ENCODE data around the gene BLM. TPM values are rescaled to one million over a fixed set of nuclear protein-coding genes. Genes with fewer than 3 reads are reported as not detected.

The BLM gene
- total and polyA plus RNA-seq, 10 of the 15 experiments (the other 5 are each of a cell fraction or from before 2014, with no cell fraction given) = 23.0 to 68.4 (median 43.9) TPM

DNA sequence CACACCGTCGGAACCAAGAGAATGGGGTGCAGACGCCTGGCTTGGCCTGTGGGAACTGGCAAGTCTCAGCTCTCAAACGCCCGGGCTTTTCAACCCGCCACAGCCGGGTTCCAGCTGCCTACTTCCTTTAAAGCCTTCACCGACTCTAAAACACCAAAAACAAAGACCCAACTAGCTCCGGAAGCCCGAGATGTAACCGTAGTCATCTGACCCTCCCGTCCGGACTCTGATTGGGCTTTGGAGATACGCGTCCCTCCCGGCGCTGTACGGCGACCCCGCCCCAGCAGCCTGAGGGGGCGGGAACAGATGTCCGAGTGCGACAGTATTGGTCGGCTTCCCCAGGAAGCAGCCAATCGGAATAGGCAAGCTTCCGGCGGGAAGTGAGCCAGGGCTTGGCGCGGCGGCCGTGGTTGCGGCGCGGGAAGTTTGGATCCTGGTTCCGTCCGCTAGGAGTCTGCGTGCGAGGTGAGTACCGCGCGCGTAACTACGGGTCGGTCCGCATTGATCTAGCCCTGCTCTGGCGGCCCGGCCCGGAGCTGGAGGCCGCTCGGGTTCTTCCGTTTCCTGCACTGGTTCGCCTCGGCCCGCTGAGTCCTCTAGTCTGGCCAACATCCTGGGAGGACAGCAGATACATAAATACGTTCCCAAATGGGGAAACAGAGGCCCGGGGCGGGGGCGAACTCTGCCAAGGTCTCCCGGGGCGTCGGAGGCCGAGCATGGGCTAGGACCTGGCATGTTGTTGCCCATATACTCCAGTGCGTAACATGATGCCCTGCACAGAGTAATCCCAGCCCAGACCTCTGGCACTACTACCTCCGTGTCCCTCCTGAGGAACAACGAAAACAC, at the start of gene BLM (continued):
- TF ChIP-seq, protein P1, sequence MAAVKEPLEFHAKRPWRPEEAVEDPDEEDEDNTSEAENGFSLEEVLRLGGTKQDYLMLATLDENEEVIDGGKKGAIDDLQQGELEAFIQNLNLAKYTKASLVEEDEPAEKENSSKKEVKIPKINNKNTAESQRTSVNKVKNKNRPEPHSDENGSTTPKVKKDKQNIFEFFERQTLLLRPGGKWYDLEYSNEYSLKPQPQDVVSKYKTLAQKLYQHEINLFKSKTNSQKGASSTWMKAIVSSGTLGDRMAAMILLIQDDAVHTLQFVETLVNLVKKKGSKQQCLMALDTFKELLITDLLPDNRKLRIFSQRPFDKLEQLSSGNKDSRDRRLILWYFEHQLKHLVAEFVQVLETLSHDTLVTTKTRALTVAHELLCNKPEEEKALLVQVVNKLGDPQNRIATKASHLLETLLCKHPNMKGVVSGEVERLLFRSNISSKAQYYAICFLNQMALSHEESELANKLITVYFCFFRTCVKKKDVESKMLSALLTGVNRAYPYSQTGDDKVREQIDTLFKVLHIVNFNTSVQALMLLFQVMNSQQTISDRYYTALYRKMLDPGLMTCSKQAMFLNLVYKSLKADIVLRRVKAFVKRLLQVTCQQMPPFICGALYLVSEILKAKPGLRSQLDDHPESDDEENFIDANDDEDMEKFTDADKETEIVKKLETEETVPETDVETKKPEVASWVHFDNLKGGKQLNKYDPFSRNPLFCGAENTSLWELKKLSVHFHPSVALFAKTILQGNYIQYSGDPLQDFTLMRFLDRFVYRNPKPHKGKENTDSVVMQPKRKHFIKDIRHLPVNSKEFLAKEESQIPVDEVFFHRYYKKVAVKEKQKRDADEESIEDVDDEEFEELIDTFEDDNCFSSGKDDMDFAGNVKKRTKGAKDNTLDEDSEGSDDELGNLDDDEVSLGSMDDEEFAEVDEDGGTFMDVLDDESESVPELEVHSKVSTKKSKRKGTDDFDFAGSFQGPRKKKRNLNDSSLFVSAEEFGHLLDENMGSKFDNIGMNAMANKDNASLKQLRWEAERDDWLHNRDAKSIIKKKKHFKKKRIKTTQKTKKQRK (IDR thresholded peaks at IDR 0.05; ENCODE audit: low read depth, low read length) = no peak
- TF ChIP-seq TCF7 (IDR thresholded peaks at IDR 0.05; ENCODE audit: borderline replicate concordance) (no peak), SUZ12 (IDR thresholded peaks at IDR 0.05; ENCODE audit: unreplicated experiment) (no peak), SREBF2 (IDR thresholded peaks at IDR 0.05; ENCODE audit: low read length) (no peak), TARDBP (IDR thresholded peaks at IDR 0.05; ENCODE audit: borderline replicate concordance) (no peak), TCF12 (IDR thresholded peaks at IDR 0.05; ENCODE audit: low read depth, low read length) (no peak; the same call in 1 of the 2 replicates), SMARCA5 (IDR thresholded peaks at IDR 0.05) (0 out of 2 replicates have a peak, but pooled peaks have one; percentile 17), TBL1XR1 (IDR thresholded peaks at IDR 0.05; ENCODE audit: low read depth, low read length) (no peak), POLR2A (IDR thresholded peaks at IDR 0.05; ENCODE audit: low read depth, low read length) (peak; percentile 85), BCL11A (IDR thresholded peaks at IDR 0.05; ENCODE audit: low read depth, low read length) (no peak), CBFB (IDR thresholded peaks at IDR 0.05; ENCODE audit: low read depth) (0 out of 2 replicates have a peak, but pooled peaks have one; percentile 24), MXI1 (IDR thresholded peaks at IDR 0.05; ENCODE audit: low read depth, low read length) (peak; percentile 98), HCFC1 (IDR thresholded peaks at IDR 0.05; ENCODE audit: low read length) (0 out of 2 replicates have a peak, but pooled peaks have one; percentile 10), PAX5 (IDR thresholded peaks at IDR 0.05; ENCODE audit: borderline replicate concordance, low read depth, low read length) (no peak), BRCA1 (IDR thresholded peaks at IDR 0.05; ENCODE audit: low read depth, low read length) (no peak), HDGF (IDR thresholded peaks at IDR 0.05) (peak; percentile 70; the same call in 1 of the 2 replicates), ATF7 (IDR thresholded peaks at IDR 0.05; ENCODE audit: low read depth) (no peak), DPF2 (IDR thresholded peaks at IDR 0.05) (0 out of 2 replicates have a peak, but pooled peaks have one; percentile 35)
- TF ChIP-seq, protein P2, sequence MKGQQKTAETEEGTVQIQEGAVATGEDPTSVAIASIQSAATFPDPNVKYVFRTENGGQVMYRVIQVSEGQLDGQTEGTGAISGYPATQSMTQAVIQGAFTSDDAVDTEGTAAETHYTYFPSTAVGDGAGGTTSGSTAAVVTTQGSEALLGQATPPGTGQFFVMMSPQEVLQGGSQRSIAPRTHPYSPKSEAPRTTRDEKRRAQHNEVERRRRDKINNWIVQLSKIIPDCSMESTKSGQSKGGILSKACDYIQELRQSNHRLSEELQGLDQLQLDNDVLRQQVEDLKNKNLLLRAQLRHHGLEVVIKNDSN (IDR thresholded peaks at IDR 0.05; ENCODE audit: borderline replicate concordance, extremely low read length, insufficient read depth, low read depth, low read length) = peak; percentile 61
- TF ChIP-seq, protein P3, sequence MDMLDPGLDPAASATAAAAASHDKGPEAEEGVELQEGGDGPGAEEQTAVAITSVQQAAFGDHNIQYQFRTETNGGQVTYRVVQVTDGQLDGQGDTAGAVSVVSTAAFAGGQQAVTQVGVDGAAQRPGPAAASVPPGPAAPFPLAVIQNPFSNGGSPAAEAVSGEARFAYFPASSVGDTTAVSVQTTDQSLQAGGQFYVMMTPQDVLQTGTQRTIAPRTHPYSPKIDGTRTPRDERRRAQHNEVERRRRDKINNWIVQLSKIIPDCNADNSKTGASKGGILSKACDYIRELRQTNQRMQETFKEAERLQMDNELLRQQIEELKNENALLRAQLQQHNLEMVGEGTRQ (IDR thresholded peaks at IDR 0.05; ENCODE audit: borderline replicate concordance, low read depth, low read length) = peak; percentile 45
- TF ChIP-seq, protein P4, sequence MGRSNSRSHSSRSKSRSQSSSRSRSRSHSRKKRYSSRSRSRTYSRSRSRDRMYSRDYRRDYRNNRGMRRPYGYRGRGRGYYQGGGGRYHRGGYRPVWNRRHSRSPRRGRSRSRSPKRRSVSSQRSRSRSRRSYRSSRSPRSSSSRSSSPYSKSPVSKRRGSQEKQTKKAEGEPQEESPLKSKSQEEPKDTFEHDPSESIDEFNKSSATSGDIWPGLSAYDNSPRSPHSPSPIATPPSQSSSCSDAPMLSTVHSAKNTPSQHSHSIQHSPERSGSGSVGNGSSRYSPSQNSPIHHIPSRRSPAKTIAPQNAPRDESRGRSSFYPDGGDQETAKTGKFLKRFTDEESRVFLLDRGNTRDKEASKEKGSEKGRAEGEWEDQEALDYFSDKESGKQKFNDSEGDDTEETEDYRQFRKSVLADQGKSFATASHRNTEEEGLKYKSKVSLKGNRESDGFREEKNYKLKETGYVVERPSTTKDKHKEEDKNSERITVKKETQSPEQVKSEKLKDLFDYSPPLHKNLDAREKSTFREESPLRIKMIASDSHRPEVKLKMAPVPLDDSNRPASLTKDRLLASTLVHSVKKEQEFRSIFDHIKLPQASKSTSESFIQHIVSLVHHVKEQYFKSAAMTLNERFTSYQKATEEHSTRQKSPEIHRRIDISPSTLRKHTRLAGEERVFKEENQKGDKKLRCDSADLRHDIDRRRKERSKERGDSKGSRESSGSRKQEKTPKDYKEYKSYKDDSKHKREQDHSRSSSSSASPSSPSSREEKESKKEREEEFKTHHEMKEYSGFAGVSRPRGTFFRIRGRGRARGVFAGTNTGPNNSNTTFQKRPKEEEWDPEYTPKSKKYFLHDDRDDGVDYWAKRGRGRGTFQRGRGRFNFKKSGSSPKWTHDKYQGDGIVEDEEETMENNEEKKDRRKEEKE (IDR thresholded peaks at IDR 0.05) = no peak

Measured in GM12878 (cell line).